ENCODE results near the gene CTIF.

GRCh38 chr18:48741866-48742265 is 203.0 kb downstream of the CTIF start:
- TF ChIP-seq, protein P1, sequence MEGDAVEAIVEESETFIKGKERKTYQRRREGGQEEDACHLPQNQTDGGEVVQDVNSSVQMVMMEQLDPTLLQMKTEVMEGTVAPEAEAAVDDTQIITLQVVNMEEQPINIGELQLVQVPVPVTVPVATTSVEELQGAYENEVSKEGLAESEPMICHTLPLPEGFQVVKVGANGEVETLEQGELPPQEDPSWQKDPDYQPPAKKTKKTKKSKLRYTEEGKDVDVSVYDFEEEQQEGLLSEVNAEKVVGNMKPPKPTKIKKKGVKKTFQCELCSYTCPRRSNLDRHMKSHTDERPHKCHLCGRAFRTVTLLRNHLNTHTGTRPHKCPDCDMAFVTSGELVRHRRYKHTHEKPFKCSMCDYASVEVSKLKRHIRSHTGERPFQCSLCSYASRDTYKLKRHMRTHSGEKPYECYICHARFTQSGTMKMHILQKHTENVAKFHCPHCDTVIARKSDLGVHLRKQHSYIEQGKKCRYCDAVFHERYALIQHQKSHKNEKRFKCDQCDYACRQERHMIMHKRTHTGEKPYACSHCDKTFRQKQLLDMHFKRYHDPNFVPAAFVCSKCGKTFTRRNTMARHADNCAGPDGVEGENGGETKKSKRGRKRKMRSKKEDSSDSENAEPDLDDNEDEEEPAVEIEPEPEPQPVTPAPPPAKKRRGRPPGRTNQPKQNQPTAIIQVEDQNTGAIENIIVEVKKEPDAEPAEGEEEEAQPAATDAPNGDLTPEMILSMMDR (IDR thresholded peaks at IDR 0.05; ENCODE audit: poor library complexity), result no peak
- TF ChIP-seq EZH2phosphoT487 (IDR thresholded peaks at IDR 0.05; ENCODE audit: low read depth, severe bottlenecking, unreplicated experiment), result no peak

Data from hepatocyte (in vitro differentiated cells).